Testis (tissue), 2 donors: ENCODE results near the gene NECAB3.

Experiments
- POLR2A ChIP-seq: fragments of 450-650 bp; IDR thresholded peaks from one replicate; pipeline ENCODE4 v1.6.1; 2017; ENCODE audit warnings: antibody characterized with exemption, mild to moderate bottlenecking, moderate library complexity
- TF ChIP-seq, protein P1 (sequence below), 3 experiments: fragments of 450-650 bp in 2 of 3; fragments of 200-600 bp in 1 of 3; sonication (generic) in 1 of 3; IDR thresholded peaks; one replicate each; pipeline ENCODE4 v1.5.1; 2016 to 2019; ENCODE audit warnings: antibody characterized with exemption in 3 of 3, mild to moderate bottlenecking in 2 of 3, moderate library complexity in 1 of 3

DNA sequence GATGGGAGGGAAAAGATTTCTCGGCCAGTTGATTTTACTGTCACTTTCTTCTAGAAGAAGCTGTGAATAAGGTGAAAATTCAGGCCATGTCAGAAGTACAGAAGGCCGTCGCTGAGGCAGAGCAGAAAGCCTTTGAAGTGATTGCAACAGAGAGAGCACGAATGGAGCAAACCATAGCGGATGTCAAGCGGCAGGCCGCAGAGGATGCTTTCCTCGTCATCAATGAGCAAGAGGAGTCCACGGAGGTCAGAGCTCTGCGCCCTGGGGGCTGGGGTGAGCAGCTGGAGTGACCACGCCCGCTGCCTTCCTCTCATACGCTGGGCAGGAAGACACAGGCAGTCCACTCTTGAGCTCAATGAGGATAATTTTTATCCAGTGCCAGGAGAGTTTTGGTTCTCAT, 33.9 kb downstream of the NECAB3 start:
- TF ChIP-seq, protein P1, sequence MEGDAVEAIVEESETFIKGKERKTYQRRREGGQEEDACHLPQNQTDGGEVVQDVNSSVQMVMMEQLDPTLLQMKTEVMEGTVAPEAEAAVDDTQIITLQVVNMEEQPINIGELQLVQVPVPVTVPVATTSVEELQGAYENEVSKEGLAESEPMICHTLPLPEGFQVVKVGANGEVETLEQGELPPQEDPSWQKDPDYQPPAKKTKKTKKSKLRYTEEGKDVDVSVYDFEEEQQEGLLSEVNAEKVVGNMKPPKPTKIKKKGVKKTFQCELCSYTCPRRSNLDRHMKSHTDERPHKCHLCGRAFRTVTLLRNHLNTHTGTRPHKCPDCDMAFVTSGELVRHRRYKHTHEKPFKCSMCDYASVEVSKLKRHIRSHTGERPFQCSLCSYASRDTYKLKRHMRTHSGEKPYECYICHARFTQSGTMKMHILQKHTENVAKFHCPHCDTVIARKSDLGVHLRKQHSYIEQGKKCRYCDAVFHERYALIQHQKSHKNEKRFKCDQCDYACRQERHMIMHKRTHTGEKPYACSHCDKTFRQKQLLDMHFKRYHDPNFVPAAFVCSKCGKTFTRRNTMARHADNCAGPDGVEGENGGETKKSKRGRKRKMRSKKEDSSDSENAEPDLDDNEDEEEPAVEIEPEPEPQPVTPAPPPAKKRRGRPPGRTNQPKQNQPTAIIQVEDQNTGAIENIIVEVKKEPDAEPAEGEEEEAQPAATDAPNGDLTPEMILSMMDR (IDR thresholded peaks at IDR 0.05) = no peak
- no peak for TF ChIP-seq POLR2A
